ENCODE data around the gene PTDSS2. TPM values are rescaled to one million over a fixed set of nuclear protein-coding genes. Genes with fewer than 3 reads are reported as not detected.

Gene PTDSS2
- polyA plus RNA-seq, 3 donors: 9.3 to 18.3 (median 12.4) TPM

DNA sequence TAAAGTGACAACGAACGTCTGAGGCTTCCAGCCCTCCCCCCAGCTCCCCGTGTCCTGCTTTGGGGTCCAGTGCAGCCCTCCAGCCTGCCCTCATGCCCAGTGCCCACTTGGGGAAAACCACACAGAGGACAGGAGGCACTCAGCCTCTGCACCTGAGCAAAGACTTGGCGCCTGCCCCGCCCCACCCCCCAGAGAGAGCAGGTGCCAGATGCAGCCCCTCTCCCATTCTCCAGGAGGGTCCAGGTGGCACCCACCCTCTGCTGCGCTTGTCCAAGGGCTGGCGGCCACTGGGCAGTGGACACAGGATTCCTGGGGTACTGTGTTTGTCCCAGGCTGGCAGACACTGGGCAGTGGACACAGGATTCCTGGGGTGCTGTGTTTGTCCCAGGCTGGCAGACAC is 41.3 kb downstream of the PTDSS2 start:
- DNase-seq: no peak
- Mint-ChIP-seq H3K36me3 (peaks cover 27 to 53% of the 10 kb centered on the region in 2 donors), H3K9me3 (no peaks in the 10 kb centered on the region), H3K4me1 (no peaks in the 10 kb centered on the region), H3K27me3 (ENCODE audit: low read depth in 3 of 3) (peaks cover 0 to 2% (median 0%) of the 10 kb centered on the region in 3 donors), H3K27ac (no peak overlapping the region), H3K4me3 (no peak overlapping the region)
- intact Hi-C loops (cut with micrococcal nuclease): no loop called here
- Histone ChIP-seq H2AFZ (ENCODE audit: insufficient read depth, low read depth, low read length, poor library complexity, severe bottlenecking) (no peak overlapping the region), H3K27me3 (ENCODE audit: control insufficient read depth in 2 of 2, insufficient read depth in 2 of 2, low read length in 2 of 2) (no peaks in the 10 kb centered on the region), H3K9me3 (replicated peaks in 1 of 2; ENCODE audit: control insufficient read depth in 1 of 2, insufficient read depth in 1 of 2, low read length in 2 of 2) (no peaks in the 10 kb centered on the region), H3K4me3 (replicated peaks in 1 of 3; ENCODE audit: low read depth in 2 of 3, low read length in 3 of 3) (no peak overlapping the region), H3K4me2 (replicated peaks; ENCODE audit: extremely low read depth, low read length, poor library complexity, severe bottlenecking) (no peak overlapping the region), H3K9ac (ENCODE audit: insufficient read depth, low read length, poor library complexity, severe bottlenecking) (no peak overlapping the region), H3K36me3 (replicated peaks in 1 of 2; ENCODE audit: control insufficient read depth in 1 of 2, insufficient read depth in 2 of 2, low read length in 2 of 2) (peaks cover 40 to 44% of the 10 kb centered on the region in 2 donors), H4K20me1 (ENCODE audit: insufficient read depth, low read length) (peaks cover 37% of the 10 kb centered on the region), H3K4me1 (ENCODE audit: control insufficient read depth in 1 of 2, insufficient read depth in 2 of 2, low read length in 2 of 2) (no peaks in the 10 kb centered on the region), H3K79me2 (ENCODE audit: insufficient read depth, low read length) (peaks cover 3% of the 10 kb centered on the region), H3K27ac (ENCODE audit: low read depth in 1 of 2, low read length in 2 of 2) (no peak overlapping the region)
- 91% methylated on average over 6 of the region's 7 CpGs for WGBS (ENCODE audit: insufficient coverage)
- TF ChIP-seq, protein P1, sequence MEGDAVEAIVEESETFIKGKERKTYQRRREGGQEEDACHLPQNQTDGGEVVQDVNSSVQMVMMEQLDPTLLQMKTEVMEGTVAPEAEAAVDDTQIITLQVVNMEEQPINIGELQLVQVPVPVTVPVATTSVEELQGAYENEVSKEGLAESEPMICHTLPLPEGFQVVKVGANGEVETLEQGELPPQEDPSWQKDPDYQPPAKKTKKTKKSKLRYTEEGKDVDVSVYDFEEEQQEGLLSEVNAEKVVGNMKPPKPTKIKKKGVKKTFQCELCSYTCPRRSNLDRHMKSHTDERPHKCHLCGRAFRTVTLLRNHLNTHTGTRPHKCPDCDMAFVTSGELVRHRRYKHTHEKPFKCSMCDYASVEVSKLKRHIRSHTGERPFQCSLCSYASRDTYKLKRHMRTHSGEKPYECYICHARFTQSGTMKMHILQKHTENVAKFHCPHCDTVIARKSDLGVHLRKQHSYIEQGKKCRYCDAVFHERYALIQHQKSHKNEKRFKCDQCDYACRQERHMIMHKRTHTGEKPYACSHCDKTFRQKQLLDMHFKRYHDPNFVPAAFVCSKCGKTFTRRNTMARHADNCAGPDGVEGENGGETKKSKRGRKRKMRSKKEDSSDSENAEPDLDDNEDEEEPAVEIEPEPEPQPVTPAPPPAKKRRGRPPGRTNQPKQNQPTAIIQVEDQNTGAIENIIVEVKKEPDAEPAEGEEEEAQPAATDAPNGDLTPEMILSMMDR (IDR thresholded peaks at IDR 0.05): no peak

DNA sequence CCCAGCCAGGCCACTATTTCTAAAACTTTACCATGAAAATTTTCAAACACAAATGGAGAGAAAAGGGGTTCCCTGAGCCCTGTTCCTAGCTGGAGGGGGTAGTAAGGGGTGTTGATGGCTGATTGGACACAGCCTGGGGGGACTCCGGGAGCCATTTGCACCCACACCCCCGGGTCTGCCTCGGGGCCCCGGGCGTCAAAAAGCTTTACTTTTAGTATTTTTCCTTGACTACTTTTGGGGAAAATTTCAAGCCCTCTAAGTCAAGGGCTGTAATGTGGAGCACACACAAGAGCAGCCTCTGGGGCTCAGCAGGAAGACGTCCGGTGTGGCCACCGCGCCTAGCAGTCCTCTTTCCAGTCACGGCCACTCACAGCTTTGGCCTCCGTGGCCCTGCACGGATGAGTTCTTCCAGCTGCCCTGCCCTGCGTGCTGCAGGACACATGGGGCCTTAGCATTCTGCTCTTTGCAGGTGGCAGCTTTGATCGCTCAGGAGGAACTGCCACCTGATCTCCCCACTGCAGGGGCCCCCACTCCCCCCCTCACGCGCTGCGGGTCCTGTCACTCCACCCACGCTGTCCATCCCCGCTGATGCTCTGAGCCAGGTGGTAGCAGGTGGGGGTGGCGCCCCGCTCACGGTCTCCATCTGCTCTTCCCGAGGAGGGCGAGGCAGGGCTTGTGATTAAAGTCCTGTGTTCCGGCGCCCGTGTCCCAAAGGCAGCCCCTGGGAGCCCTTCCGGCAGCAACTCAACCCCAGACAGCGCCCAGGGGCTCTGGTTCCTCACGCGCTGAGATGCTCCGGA is 42.5 kb downstream of the PTDSS2 start:
- H2AFZ ChIP-seq (ENCODE audit: insufficient read depth, low read depth, low read length, poor library complexity, severe bottlenecking): no peak overlapping the region
- 92% methylated on average over 23 of the region's 32 CpGs for WGBS (ENCODE audit: insufficient coverage)
- H3K79me2 ChIP-seq (ENCODE audit: insufficient read depth, low read length): peaks cover 9% of the 10 kb centered on the region
- H3K27me3 ChIP-seq (ENCODE audit: control insufficient read depth in 2 of 2, insufficient read depth in 2 of 2, low read length in 2 of 2): no peaks in the 10 kb centered on the region
- H4K20me1 ChIP-seq (ENCODE audit: insufficient read depth, low read length): peaks cover 50% of the 10 kb centered on the region
- intact Hi-C loops (cut with micrococcal nuclease): no loop called here
- no peak overlapping the region for H3K9ac ChIP-seq (ENCODE audit: insufficient read depth, low read length, poor library complexity, severe bottlenecking)
- no peak overlapping the region for H3K27ac ChIP-seq (ENCODE audit: low read depth in 1 of 2, low read length in 2 of 2)
- peak overlapping the region in 4 of 7 donors; percentile 62 to 68 (median 66) for H3K27ac Mint-ChIP-seq
- H3K36me3 Mint-ChIP-seq: peaks cover 40 to 61% of the 10 kb centered on the region in 2 donors
- H3K4me2 ChIP-seq (replicated peaks; ENCODE audit: extremely low read depth, low read length, poor library complexity, severe bottlenecking): no peak overlapping the region
- peaks cover 52 to 57% of the 10 kb centered on the region in 2 donors for H3K36me3 ChIP-seq (replicated peaks in 1 of 2; ENCODE audit: control insufficient read depth in 1 of 2, insufficient read depth in 2 of 2, low read length in 2 of 2)
- no peaks in the 10 kb centered on the region for H3K9me3 Mint-ChIP-seq
- H3K4me1 Mint-ChIP-seq: no peaks in the 10 kb centered on the region
- no peak for DNase-seq
- H3K9me3 ChIP-seq (replicated peaks in 1 of 2; ENCODE audit: control insufficient read depth in 1 of 2, insufficient read depth in 1 of 2, low read length in 2 of 2): no peaks in the 10 kb centered on the region
- peaks cover 0 to 6% (median 2%) of the 10 kb centered on the region in 3 donors for H3K27me3 Mint-ChIP-seq (ENCODE audit: low read depth in 3 of 3)
- TF ChIP-seq, protein P1 (IDR thresholded peaks at IDR 0.05): no peak
- no peak overlapping the region for H3K4me3 ChIP-seq (replicated peaks in 1 of 3; ENCODE audit: low read depth in 2 of 3, low read length in 3 of 3)
- H3K4me1 ChIP-seq (ENCODE audit: control insufficient read depth in 1 of 2, insufficient read depth in 2 of 2, low read length in 2 of 2): no peaks in the 10 kb centered on the region
- H3K4me3 Mint-ChIP-seq: no peak overlapping the region

Measured in CD14-positive monocyte (primary cell).